GM18519 (cell line): Measurements from ENCODE around the gene JSRP1.

ENCODE experiments used
- ATAC-seq: cut with Tn5 transposase; IDR thresholded peaks from one replicate; pipeline ENCODE4 v1.9.1; 2021; ENCODE audit warnings: mild to moderate bottlenecking, moderate library complexity; ENCODE audit not compliant: unreplicated experiment, low FRiP score

The JSRP1 gene

GRCh38 chr19:2247433-2248101 lies 8.7 kb downstream of the JSRP1 start:
- no peak for ATAC-seq

DNA sequence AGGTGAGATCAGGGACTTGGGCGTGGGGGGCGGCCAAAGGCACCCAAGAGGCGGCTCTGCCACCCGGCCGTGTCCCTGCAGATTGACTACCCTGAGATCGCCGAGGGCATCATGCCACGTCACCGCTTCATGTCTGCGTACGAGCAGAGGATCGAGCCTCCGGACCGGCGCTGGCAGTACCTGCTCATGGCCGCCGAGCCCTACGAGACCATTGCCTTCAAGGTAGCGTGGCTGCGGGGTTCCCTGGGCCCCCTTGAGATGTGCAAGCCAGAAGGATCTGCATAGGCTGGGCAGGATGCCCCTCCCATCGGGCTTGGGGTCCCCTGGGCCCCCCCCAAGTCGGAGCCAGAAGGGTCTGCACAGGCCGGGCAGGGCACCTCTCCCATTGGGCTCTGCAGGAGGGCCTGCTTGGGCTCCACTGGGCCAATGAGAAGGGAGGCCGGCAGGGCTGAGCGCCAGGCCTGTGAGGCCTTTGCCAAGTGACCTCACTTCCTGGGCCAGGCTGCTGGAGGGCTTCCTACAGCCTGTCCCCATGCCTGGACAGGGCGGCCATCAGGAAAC lies 9.3 kb downstream of the JSRP1 start:
- no peak for ATAC-seq

GRCh38 chr19:2246014-2246620 lies 10.1 kb downstream of the JSRP1 start:
- ATAC-seq: no peak

- ATAC-seq: no peak
These were observed 10.9 kb downstream of the JSRP1 start for GRCh38 chr19:2245273-2245672.

GRCh38 chr19:2244486-2244885 lies 11.7 kb downstream of the JSRP1 start:
- ATAC-seq: no peak

DNA sequence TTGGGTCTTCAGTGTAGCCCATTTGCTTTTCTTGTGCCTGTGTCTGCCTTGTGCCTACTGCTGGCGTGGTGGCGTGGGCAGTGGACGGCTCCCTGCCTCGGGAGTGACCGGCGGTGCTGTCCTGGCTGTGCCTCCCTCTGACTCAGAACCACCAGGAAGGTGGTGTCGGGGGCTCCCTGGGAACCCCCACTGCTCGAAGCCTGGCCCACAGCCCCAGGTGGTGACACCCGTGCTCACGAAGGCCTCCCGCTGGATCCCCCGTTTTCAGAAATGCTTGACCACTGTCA lies 12.1 kb downstream of the JSRP1 start:
- no peak for ATAC-seq

- ATAC-seq: no peak
These were observed 12.7 kb downstream of the JSRP1 start for GRCh38 chr19:2243274-2244124.

DNA sequence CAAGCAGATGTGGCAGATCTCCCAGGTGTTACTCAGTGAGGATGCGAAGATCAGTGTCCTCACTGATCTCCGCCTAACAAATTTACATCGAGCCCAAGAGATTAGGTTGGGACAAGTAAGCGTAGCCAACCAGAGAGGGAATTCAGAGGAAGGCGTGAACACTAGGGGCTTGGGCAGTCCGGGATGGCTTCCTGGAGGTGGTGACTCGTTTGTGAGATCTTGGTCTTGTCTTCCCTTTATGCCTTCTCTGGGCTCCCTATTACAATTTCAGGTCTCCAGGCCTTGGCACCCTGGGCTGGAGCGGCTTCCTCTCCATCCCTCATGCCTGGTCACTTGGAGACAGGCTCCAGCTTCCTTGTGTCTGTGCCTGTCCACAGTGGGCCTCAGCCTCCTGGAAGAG lies 13.4 kb downstream of the JSRP1 start:
- no peak for ATAC-seq

- ATAC-seq: no peak
These were observed 14.1 kb downstream of the JSRP1 start for GRCh38 chr19:2242092-2242537.

DNA sequence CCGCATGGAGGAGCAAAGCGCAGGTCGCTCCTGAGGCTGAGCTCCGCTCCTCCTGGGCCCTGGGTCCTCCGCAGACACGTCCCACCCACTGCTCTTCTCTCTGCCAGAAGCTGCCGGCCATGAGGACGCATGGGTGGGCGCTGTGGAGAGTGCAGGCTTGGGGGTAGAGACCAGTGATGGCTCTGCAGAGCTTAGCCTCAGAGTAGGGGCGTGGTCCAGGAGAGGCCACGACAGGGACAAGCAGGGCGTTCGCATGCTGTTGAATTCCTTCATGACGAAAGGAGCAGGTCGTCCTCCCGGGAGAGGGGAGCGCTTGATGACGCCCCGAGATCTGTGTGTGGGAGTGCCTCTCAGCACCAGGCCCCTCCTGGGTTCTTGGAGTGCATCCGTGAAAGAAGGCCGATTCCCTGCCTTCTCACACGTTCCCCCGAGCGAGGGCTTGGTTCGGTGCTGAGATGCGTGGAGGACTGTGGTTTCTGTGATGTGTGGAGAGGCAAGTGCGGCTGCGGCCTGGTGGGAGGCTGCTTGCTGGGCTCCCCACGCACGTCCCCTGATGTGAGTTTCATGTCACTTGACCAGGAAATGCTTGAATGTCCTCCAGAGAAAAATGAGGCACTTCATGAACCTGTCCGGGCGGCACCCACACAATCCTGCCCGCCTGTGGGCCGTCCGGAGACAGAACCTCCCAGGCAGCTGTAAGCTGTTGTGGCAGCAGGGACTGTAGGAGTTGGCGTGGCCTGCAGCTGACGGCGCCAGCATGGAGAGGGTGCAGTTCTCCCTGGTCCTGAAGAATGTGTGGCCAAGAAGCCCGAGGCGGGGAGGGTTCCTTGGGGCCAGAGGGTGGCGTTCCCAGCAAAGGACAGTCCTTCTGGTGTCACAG lies 15.1 kb downstream of the JSRP1 start:
- no peak for ATAC-seq

DNA sequence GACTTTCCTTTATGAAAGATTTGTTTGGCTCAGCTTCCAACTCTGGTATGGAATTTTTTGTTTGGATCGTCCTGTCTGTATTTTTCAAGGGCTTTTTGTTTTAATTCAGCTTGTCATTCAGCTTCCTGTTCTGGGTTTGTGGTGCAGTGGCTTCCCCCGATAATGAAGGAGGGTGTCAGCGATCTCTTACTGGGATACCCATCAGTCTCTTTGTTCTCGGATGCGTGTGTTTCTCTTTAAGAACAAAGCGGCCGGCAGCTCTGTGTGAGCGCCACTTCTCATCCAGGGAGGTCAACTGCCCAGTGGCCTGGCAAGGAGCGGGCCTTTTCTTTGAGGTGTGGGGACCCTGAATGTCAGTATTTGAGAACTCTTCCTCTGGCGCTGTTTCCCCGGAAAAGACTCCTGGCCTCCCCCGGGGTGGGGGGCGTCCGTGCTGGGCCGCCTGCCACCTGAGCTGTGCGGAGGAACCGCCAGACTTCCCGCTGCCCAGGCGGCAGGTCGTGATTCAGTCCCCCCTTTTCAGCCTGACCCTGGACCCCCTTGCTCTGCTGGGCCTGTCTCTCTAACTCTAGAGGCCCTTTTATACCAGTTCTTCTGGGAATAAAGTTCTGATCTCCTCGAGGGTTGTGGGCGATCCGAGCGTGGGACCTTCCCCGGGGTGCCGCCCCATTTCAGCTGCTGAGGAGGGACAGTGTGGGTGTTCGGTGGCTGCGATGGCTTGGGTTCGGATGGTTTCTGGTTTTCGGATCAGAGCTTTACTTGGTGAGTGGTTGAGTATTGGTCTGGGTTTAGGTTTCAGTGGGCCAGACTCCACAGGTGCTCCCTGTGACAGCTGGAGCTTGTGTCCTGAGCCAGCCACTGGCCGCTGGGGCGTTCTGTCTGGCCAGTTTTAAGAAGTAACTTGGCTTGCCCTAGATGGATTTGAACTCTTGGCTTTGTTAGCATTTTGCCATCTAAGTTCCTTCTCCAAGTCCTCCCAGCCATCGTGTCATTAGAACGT lies 16.1 kb downstream of the JSRP1 start:
- no peak for ATAC-seq

- no peak for ATAC-seq
These were observed 17.0 kb downstream of the JSRP1 start for GRCh38 chr19:2239173-2239572.

DNA sequence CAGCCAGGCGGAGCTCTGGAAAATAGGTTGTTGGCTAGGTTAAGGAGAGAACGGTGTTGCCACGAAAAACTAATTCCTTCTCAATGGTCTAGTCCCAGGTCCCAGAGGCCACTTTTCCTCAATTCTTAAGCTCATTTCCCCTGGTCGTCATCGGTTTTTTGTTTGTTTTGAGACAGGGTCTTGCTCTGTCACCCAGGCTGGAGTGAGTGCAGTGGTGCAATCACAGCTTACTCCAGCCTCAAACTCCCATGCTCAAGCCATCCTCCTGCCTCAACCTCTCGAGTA lies 18.4 kb downstream of the JSRP1 start:
- ATAC-seq: no peak

DNA sequence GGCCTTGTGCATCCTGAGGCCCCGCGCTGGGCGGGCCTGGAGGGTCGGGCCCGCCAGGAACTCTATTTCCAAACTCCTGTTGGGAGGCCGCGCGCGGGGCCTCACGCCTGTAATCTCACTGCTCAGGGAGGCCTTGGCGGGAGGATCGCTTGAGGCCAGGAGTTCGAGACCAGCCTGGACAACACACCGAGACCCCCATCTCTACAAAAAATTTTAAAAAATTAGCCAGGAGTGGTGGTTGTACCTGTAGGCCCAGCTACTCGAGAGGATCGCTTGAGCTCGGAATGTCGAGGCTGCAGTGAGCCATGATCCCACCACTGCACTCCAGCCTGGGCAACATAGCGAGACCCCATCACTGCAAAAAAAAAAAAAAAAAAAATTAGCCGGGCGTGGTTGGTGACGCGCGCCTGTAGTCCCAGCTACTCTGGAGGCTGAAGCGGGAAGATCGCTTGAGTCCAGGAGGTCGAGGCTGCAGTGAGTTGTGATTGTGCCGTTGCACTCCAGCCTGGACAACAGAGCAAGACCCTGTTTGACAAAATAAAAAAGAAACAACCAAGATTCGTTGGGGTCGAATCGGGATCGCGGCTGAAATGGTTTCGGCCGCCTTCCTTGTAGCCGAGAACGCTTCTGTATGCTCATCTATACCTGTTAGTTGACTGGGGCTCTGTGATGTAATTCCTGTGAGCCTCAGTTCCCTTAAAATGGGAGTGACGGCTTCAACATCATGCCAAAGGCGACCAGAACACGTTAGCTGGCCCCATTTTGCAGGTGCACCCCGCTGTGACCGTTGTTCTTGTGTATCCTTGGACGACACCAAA lies 19.0 kb downstream of the JSRP1 start:
- no peak for ATAC-seq

DNA sequence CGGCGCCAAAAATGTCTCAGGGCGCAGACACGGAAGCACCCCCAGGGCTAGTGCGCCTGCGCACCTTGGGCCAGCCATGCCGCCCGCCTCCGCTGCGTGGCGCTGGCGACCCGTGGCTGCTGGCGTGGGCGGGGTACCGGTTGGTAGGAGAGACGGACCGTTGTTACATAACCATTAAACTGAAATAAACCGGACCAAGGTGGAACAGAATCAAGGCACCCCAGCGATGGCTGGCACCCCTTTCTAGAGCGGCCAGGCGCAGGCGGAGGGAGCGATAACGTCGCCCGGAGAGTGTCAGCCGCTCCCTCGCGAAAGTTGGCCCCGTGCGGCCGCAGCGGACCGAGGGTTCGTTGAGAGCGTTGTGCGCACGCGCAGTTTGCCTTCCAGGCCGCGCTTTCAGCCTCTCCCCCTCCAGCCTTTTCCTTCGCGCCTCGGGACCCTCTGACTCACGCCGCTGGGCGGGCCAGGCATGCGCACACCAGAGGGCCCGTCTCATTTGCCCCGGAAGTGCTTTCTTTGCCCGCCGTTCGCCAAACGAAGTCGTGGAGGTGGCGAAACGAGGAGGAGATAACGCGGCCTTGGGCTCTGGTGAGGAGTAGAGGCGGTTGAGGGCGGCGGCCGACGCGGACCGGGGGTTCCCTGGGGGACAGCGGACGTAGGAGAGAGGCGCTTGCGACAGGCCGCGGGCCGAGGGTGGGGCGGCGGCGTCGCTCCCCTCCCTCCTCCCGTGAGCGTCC lies 19.7 kb downstream of the JSRP1 start, which contains the start of the genes PLEKHJ1 and SF3A2:
PLEKHJ1 (minus strand) TSS at position 16 of the 737 bp plus-strand sequence. CDS start 81 bp downstream, outside the sequence.
SF3A2 (plus strand) TSS at position 511 of the 737 bp plus-strand sequence. CDS start 6,595 bp downstream, outside the sequence.
- peak; percentile 52 for ATAC-seq

DNA sequence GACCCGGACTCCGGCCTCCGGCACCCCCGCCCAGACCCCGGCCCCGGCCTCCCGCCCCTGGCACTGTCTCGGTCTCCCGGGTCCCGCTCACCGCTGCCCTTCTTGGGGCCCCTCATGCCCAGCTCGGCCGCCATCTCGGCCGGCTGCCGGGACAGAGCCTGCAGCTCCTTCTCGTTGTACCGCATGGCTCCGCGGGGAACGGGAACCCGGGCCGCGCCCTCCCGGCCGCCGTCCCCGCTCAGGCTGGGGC lies 20.2 kb downstream of the JSRP1 start:
- ATAC-seq: no peak

DNA sequence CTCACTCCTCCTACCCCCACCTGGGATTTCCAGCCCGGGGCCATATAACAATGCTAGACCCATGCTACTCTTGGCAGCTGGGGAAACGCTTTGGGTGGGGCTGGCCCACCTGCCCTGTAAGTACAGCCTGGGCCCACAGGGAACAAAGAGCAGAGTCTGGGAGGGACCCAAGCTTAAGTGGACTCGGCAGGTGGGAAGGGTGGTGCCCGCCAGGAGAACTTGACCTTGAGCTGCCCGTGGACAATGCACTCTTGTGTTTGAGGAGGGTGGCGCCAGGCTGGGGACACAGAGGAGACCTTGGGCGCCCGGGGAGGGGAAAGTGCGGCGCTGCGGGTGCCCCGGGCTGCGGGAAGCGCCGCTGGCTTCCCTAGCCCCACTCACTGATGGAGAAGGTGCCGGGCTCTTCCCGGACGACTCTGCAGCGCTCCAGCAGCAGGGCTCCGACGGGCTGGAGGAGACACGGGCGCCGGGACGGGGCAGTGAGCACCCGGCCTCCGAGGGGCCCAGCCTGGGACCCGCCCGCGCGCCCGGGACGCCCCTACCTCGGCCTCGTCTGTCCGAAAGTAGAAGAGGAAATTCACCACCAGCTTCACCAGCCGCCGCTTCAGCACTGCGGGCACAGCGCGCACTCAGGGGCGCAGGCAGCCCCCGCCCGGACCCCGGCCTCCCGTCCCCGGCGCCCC lies 20.7 kb downstream of the JSRP1 start:
- ATAC-seq: no peak
